Central memory CD8-positive, alpha-beta T cell (primary cell): ENCODE data around the gene POC1A.

ENCODE experiments used
- ATAC-seq: fragments of 150-1000 bp; cut with Tn5 transposase; replicated peaks from 2 replicates; pipeline ENCODE4 v1.10.0; 2022; ENCODE audit warnings: mild to moderate bottlenecking, moderate FRiP score, moderate number of reproducible peaks; ENCODE audit not compliant: poor library complexity, severe bottlenecking; ENCODE audit errors: extremely low read depth
- DNase-seq, 2 donors: peaks; one replicate each; pipeline ENCODE4 v3.0.0; 2021; ENCODE audit warnings: low spot score in 2 of 2
- H3K27ac Mint-ChIP-seq: one replicate; pipeline ENCODE4 v1.8.0; 2022; ENCODE audit warnings: low read depth, mild to moderate bottlenecking, moderate library complexity, mixed read lengths
- H3K27me3 Mint-ChIP-seq: one replicate; pipeline ENCODE4 v1.8.0; 2022; ENCODE audit warnings: mixed read lengths
- H3K36me3 Mint-ChIP-seq: one replicate; pipeline ENCODE4 v1.8.0; 2022; ENCODE audit warnings: mild to moderate bottlenecking, moderate library complexity, mixed read lengths; ENCODE audit not compliant: insufficient read depth
- H3K4me1 Mint-ChIP-seq: one replicate; pipeline ENCODE4 v1.8.0; 2022; ENCODE audit warnings: mixed read lengths
- H3K4me3 Mint-ChIP-seq: one replicate; pipeline ENCODE4 v1.8.0; 2022; ENCODE audit warnings: mild to moderate bottlenecking, moderate library complexity, mixed read lengths
- H3K9me3 Mint-ChIP-seq: one replicate; pipeline ENCODE4 v1.8.0; 2022; ENCODE audit warnings: mixed read lengths

POC1A gene

DNA sequence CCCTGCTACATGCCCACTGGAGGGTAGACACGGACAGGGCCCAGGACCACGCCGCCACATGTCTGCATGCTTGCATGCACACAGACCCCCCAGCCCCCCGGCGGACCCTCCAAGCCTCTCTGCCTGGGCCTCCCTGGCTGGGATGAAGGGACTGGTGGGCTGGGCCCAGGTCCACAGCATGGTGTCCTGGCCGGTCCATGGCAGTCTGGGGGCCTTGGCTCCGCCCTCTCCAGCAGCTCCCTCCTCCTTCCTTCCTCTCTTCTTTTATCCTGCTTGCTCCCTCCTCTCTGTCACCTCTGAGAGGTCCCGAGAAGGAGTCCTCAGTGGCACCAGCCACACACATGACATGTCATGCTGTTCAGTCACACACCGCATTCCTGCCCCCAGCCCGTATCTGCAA, 122.3 kb downstream of the POC1A start:
- H3K36me3 Mint-ChIP-seq = peaks cover 2% of the 10 kb centered on the region
- no peaks in the 10 kb centered on the region for H3K4me1 Mint-ChIP-seq
- H3K27ac Mint-ChIP-seq = no peak overlapping the region
- no peak for DNase-seq
- H3K4me3 Mint-ChIP-seq = no peak overlapping the region
- no peaks in the 10 kb centered on the region for H3K9me3 Mint-ChIP-seq
- ATAC-seq = no peak
- no peaks in the 10 kb centered on the region for H3K27me3 Mint-ChIP-seq

- ATAC-seq = no peak
- Mint-ChIP-seq H3K36me3 (peaks cover 2% of the 10 kb centered on the region), H3K4me3 (no peak overlapping the region), H3K27ac (peak overlapping the region; percentile 36), H3K9me3 (no peaks in the 10 kb centered on the region), H3K27me3 (no peaks in the 10 kb centered on the region), H3K4me1 (no peaks in the 10 kb centered on the region)
- no peak for DNase-seq
Observed at GRCh38 chr3:52030714-52031310, 123.4 kb downstream of the POC1A start.

DNA sequence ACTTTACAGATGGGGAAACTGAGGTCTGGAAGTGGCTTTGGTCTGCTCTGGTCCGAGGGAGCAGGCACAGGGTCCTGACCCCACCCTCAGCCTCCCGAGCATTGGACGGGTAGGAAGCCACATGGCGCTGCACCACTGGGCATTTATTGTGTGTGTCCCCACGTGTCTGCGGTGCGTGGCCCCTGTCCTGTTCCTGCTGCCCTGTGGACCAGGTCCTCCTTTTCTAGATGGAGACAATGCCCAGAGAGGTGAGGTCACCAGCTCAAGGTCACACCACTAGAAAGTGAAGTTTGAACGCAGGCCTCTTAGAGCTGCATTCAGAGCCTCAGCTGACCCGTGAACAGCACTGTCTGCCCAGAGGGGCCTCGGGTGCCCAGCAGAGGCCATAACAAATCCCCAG, 124.7 kb downstream of the POC1A start:
- ATAC-seq (no peak), DNase-seq (no peak)
- Mint-ChIP-seq H3K4me3 (no peak overlapping the region), H3K27me3 (no peaks in the 10 kb centered on the region), H3K4me1 (no peaks in the 10 kb centered on the region), H3K36me3 (peaks cover 2% of the 10 kb centered on the region), H3K27ac (peak overlapping the region; percentile 36), H3K9me3 (no peaks in the 10 kb centered on the region)

DNA sequence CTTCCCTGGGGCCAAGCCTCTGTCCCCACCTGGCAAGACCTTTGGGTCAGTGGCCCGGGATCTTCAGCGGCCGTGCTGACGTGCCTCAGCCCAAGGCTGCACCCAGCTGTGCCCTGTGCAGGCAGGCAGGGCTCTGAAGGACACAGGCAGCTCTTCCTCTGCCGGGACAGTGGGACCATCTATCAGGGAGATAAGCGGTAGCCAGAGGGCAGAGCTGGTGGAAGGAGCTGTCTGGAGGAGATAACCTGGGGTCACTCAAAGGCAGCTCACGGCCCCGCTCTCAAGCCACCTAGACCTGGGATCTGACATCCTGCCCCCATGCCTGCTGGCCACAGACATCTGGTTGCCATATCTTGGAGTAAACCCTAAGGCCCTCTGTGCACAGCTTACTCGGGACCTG, 125.2 kb downstream of the POC1A start:
- DNase-seq (no peak), ATAC-seq (no peak)
- H3K9me3 Mint-ChIP-seq = no peaks in the 10 kb centered on the region
- H3K4me1 Mint-ChIP-seq = no peaks in the 10 kb centered on the region
- no peaks in the 10 kb centered on the region for H3K27me3 Mint-ChIP-seq
- no peak overlapping the region for H3K4me3 Mint-ChIP-seq
- no peak overlapping the region for H3K27ac Mint-ChIP-seq
- H3K36me3 Mint-ChIP-seq = peaks cover 2% of the 10 kb centered on the region

- no peaks in the 10 kb centered on the region for H3K4me1 Mint-ChIP-seq
- H3K9me3 Mint-ChIP-seq = no peaks in the 10 kb centered on the region
- H3K36me3 Mint-ChIP-seq = peaks cover 2% of the 10 kb centered on the region
- DNase-seq (no peak), ATAC-seq (no peak)
- H3K27ac Mint-ChIP-seq = no peak overlapping the region
- H3K27me3 Mint-ChIP-seq = no peaks in the 10 kb centered on the region
- no peak overlapping the region for H3K4me3 Mint-ChIP-seq
Observed at GRCh38 chr3:52028572-52028971, 125.7 kb downstream of the POC1A start.

GRCh38 chr3:52026041-52026440, 128.2 kb downstream of the POC1A start:
- ATAC-seq (no peak), DNase-seq (no peak)
- Mint-ChIP-seq H3K4me3 (no peak overlapping the region), H3K27ac (no peak overlapping the region), H3K27me3 (no peaks in the 10 kb centered on the region), H3K4me1 (no peaks in the 10 kb centered on the region), H3K9me3 (no peaks in the 10 kb centered on the region), H3K36me3 (no peaks in the 10 kb centered on the region)

DNA sequence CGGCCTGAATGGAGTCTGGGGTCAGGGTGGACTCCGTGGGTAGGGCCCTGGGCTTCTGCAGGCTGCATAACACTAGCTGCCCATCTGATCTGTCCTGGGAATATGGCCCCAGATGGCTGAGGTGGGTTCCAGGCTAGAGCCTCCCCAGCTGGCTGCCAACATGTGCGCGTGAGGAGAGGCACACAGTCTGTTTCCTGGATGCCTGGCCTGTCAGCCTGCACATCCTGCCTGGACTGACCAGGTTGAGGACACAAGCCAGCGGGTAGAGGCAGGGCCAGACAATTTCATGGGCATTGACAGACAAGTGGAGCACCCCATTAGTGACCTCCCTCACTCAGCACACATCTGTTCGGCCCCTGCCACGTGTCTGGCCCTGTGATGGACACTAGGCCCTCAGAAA, 128.8 kb downstream of the POC1A start:
- Mint-ChIP-seq H3K9me3 (no peaks in the 10 kb centered on the region), H3K4me3 (no peak overlapping the region), H3K27me3 (no peaks in the 10 kb centered on the region), H3K27ac (no peak overlapping the region), H3K4me1 (no peaks in the 10 kb centered on the region), H3K36me3 (no peaks in the 10 kb centered on the region)
- no peak for ATAC-seq
- DNase-seq = no peak
